Measurements from ENCODE around the gene FCHSD2.

FCHSD2 gene

DNA sequence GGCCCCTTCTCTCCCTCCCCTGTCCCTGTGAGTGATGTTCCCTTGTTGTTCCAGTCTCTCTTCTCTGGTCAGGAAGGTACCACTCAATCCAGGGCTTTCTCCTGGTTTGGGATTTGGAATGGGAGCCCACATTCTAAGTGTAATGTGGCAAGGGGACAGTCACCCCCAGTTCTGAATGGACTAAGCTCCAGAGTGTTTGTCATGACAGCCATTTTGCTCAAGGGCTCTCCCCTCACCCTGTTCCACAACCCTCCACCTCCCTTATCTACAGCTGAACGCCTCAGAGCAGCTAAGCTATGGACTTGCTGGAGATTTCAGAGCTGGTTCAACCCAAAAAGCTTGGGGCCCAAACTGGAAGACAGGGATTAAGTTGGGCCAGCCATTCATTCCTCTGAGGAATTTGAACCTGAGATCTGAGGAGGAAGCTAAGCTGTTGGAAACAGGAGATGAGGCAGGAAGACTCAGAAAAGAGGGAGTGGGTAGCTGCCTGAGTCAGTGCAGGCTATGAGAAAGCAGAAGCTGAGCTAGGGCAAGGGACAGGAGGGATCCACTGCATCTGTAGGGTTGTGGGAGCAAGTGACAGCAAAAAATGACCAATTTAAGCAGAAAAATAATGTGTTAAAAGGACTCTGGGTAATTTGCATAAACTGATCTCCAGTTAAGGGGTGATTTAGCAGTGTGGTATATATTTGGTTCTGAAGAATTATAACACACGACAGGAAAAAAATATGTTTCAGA is 22.9 kb upstream of the FCHSD2 start:
- no peak for DNase-seq (ENCODE audit: low read depth)
- H3K4me3 ChIP-seq (replicated peaks; ENCODE audit: low read depth, low read length), result no peak overlapping the region
- TF ChIP-seq, protein P1, sequence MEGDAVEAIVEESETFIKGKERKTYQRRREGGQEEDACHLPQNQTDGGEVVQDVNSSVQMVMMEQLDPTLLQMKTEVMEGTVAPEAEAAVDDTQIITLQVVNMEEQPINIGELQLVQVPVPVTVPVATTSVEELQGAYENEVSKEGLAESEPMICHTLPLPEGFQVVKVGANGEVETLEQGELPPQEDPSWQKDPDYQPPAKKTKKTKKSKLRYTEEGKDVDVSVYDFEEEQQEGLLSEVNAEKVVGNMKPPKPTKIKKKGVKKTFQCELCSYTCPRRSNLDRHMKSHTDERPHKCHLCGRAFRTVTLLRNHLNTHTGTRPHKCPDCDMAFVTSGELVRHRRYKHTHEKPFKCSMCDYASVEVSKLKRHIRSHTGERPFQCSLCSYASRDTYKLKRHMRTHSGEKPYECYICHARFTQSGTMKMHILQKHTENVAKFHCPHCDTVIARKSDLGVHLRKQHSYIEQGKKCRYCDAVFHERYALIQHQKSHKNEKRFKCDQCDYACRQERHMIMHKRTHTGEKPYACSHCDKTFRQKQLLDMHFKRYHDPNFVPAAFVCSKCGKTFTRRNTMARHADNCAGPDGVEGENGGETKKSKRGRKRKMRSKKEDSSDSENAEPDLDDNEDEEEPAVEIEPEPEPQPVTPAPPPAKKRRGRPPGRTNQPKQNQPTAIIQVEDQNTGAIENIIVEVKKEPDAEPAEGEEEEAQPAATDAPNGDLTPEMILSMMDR (IDR thresholded peaks at IDR 0.05; ENCODE audit: low read length, missing control alignments), result no peak

DNA sequence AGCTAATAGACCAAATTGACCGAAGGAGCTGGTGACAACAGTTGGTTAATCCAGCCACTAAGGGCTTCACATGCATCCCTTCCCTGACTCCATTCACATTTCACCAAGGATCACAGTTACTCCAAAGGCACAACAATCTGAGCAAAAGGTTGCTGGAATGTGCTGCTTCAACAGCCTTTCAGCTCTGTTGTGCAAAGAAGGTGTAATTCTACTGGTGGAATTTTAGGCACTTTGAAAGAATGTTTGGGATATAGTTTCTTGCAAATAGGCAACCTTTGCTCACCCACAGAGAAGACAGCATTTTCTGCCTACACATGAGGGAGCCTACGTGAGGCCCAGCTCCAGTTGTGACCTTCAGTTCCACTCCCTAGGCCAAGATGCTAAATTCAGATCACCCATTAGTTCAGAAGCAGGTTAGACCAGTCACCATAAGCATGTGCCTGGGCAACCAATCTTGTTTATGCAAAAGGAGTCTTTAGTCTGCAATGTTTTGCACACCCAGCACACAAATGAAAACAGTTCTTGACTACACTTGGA is 21.6 kb upstream of the FCHSD2 start:
- TF ChIP-seq, protein P1 (IDR thresholded peaks at IDR 0.05; ENCODE audit: low read length, missing control alignments), result no peak
- DNase-seq (ENCODE audit: low read depth), result no peak
- H3K4me3 ChIP-seq (replicated peaks; ENCODE audit: low read depth, low read length), result no peak overlapping the region

DNA sequence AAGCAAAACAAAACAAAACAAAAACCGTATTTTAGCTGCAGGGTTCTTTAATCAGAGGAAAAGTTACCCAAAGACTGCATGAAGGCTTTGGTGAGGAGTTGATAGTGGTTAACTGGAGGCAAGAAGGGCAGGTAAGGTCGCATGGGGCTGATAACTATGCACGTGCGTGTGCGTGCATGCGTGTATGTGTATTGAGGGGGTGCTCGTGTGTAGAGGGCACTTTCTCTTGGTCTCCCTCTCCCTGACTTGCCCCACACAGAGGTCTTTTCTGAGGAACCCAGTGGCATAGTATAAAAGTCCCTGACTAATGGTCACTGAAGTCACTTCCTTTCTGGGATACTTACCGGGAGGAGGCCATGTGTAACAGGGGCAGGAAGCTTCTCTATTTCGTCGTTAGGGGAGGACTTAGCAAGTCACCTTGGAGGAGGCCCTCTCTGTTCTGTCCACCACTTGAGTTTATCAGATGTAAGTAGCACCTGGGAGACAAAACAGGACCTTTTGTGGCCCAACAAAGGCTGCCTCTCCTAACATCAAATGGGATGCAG is 20.1 kb upstream of the FCHSD2 start:
- DNase-seq (ENCODE audit: low read depth), result no peak
- no peak overlapping the region for H3K4me3 ChIP-seq (replicated peaks; ENCODE audit: low read depth, low read length)
- TF ChIP-seq, protein P1 (IDR thresholded peaks at IDR 0.05; ENCODE audit: low read length, missing control alignments), result no peak

DNA sequence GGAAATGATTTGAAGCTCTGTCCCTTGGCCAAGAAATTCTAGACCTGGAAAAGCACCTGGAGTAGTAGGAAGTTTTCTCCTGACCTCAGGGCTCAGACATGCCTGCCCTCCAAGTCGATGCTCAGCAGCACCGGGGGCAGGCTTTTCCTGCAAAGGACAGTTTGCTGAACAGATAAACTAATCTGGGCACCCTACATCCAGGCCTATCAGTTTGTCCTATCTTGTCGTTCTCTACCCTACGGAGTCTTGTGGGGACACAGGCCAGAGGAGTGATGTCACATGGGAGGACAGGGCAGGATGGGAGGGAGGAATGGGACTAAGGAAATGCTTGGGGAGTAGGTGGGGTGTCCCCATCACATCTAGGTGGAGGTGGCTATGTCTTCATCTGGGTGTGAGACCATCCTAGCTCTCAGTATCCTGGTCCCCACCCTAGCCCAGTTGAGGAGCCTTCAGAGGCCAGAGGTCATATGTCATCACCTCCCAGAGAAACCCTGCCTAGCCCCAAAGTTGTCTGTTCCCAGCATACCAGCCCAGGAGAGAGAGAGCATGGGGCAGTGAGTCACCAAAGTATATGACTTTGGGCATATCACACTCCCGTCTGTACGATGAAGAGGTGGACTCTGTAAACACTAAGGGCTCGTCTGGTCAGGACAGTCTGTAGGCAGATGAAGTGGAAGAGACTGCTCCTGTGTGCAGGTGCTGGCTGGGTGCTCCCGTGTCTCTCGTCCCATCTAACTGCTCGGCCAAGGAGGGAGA is 18.1 kb upstream of the FCHSD2 start:
- TF ChIP-seq, protein P1 (IDR thresholded peaks at IDR 0.05; ENCODE audit: low read length, missing control alignments), result no peak
- no peak overlapping the region for H3K4me3 ChIP-seq (replicated peaks; ENCODE audit: low read depth, low read length)
- DNase-seq (ENCODE audit: low read depth), result no peak

DNA sequence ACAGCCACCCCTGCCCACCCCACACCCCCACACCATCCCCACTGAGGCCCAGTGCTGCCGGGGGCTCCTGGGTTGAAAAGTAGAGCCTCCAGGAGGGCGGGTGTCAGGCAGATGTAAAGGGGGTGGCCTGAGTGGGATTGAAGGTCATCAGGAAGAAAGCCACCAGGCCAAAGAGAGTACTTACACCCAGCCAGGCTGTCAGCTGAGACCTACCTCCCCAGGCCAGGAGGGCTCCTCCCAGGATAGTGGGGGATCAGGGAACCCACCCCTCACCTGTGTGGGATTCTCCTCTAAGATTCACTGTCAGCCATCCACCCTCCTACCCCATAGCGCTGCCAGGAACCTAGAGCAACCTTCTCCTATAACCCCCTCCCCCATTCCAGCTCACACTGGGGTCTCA is 17.2 kb upstream of the FCHSD2 start:
- TF ChIP-seq, protein P1 (IDR thresholded peaks at IDR 0.05; ENCODE audit: low read length, missing control alignments), result no peak
- DNase-seq (ENCODE audit: low read depth), result no peak
- H3K4me3 ChIP-seq (replicated peaks; ENCODE audit: low read depth, low read length), result no peak overlapping the region

DNA sequence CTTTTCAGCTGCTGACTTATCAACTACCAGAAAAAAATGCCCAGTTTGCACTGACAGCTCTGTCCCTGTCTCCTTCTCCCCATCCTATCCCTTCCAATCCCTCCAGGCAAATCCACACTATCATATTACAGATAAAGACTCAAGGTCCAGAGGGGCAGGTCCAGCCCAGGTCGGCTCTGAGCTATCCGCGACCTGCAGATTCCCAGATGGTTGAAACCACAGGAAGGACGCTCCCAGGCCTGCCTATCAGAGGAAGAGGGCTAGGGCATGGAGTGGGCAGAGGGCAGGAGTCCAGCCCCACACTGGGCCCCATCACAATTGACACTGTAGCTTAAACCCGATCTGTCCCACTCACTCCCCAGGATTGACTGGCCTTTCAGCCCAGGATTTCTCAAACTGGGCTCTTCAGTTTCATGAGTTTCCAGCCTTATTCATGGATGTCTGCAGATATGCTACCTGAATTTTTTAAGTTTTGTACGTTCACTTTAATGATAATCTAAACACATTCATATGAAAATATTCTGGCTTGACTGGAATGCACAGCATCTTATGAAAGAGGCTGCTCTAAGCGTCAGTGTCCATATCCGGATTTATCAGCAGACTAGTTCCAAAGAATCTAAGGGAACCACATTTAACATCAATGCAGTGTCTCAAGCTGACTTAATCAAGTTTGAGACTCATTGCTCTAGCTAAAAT is 16.4 kb upstream of the FCHSD2 start:
- DNase-seq (ENCODE audit: low read depth), result peak; percentile 72

More for the DNA sequence above, 16.4 kb upstream of the FCHSD2 start:
- TF ChIP-seq, protein P1 (IDR thresholded peaks at IDR 0.05; ENCODE audit: low read length, missing control alignments), result no peak
- H3K4me3 ChIP-seq (replicated peaks; ENCODE audit: low read depth, low read length), result no peak overlapping the region

Data from fibroblast of pulmonary artery (primary cell).